ENCODE results near the gene PTPRA. TPM values are rescaled to one million over a fixed set of nuclear protein-coding genes. Genes with fewer than 3 reads are reported as not detected.

PTPRA gene
- total and polyA plus RNA-seq, 2 donors (not counting 3 experiments of a cell fraction or from before 2014, with no cell fraction given): 43.2 to 53.4 TPM

GRCh38 chr20:2851086-2851485 is 22.2 kb upstream of the PTPRA start:
- Histone ChIP-seq H3K27me3 (ENCODE audit: control insufficient read depth in 2 of 2, insufficient read depth in 2 of 2, low read length in 2 of 2) (no peaks in the 10 kb centered on the region), H3K4me3 (replicated peaks in 1 of 3; ENCODE audit: insufficient read depth in 1 of 3, low read depth in 1 of 3, low read length in 3 of 3) (no peak overlapping the region), H3K4me2 (ENCODE audit: insufficient read depth, low read length) (no peak overlapping the region), H3K36me3 (ENCODE audit: control insufficient read depth in 2 of 2, extremely low read depth in 1 of 2, insufficient read depth in 2 of 2, low read length in 2 of 2) (no peaks in the 10 kb centered on the region), H2AFZ (ENCODE audit: low read depth, low read length) (no peak overlapping the region), H3K79me2 (ENCODE audit: control insufficient read depth, insufficient read depth, low read length) (no peaks in the 10 kb centered on the region), H3K27ac (ENCODE audit: insufficient read depth, low read depth, low read length) (no peak overlapping the region), H3K9ac (replicated peaks; ENCODE audit: extremely low read depth, insufficient read depth, low read length) (no peak overlapping the region), H3K4me1 (ENCODE audit: control insufficient read depth, extremely low read depth, insufficient read depth, low read length) (no peaks in the 10 kb centered on the region), H4K20me1 (replicated peaks; ENCODE audit: control insufficient read depth, extremely low read depth, insufficient read depth, low read length) (no peaks in the 10 kb centered on the region), H3K9me3 (replicated peaks; ENCODE audit: control insufficient read depth, insufficient read depth, low read length) (no peaks in the 10 kb centered on the region), H3K9me1 (replicated peaks; ENCODE audit: control insufficient read depth, extremely low read depth, insufficient read depth, low read length) (no peaks in the 10 kb centered on the region)
- intact Hi-C loops (cut with micrococcal nuclease) (no loop called here), dilution Hi-C loops (cut with MboI; ENCODE audit: extremely low pct_ligation_motif_present, low sequenced_read_pairs) (no loop called here)
- no TSS peak for BruUV-seq (replicated peaks)
- POLR2A ChIA-PET: no interaction called here
- no peak for FAIRE-seq
- TF ChIP-seq POLR2AphosphoS5 (IDR thresholded peaks at IDR 0.05; ENCODE audit: insufficient read depth, low read depth, low read length) (no peak), MYC (IDR thresholded peaks at IDR 0.05; ENCODE audit: low read depth, low read length) (no peak), FOS (IDR thresholded peaks at IDR 0.05; ENCODE audit: borderline replicate concordance, insufficient read depth, low read length) (no peak), JUN (IDR thresholded peaks at IDR 0.05; ENCODE audit: borderline replicate concordance, insufficient read depth, insufficient read length, low read depth) (no peak), GATA2 (IDR thresholded peaks at IDR 0.05; ENCODE audit: insufficient read depth, insufficient read length, low read depth, low read length) (no peak), EZH2 (IDR thresholded peaks at IDR 0.05; ENCODE audit: borderline replicate concordance, low read depth, low read length, severe bottlenecking) (no peak)
- CTCF ChIA-PET: interaction anchor here (0.6 to 5.5 kb wide), 12 partner anchors 7 to 162 kb away, joined by 3 to 171 read pairs (median 6); partner anchors contain the start of genes PCED1A, TMEM239 and VPS16
- DNase-seq (ENCODE audit: low read depth, low spot score): no peak

GRCh38 chr20:2858591-2858990 is 14.7 kb upstream of the PTPRA start:
- ChIA-PET CTCF (interaction anchor here (0.8 to 1.9 kb wide), 2 partner anchors 90 to 105 kb away, joined by 4 to 7 read pairs; no protein-coding TSS in a partner anchor), POLR2A (no interaction called here)
- no TSS peak for BruUV-seq (replicated peaks)
- H3K4me1 ChIP-seq (ENCODE audit: control insufficient read depth, extremely low read depth, insufficient read depth, low read length): no peaks in the 10 kb centered on the region
- H3K4me2 ChIP-seq (ENCODE audit: insufficient read depth, low read length): no peak overlapping the region
- H3K79me2 ChIP-seq (ENCODE audit: control insufficient read depth, insufficient read depth, low read length): no peaks in the 10 kb centered on the region
- no peaks in the 10 kb centered on the region for H3K9me1 ChIP-seq (replicated peaks; ENCODE audit: control insufficient read depth, extremely low read depth, insufficient read depth, low read length)
- H3K36me3 ChIP-seq (ENCODE audit: control insufficient read depth in 2 of 2, extremely low read depth in 1 of 2, insufficient read depth in 2 of 2, low read length in 2 of 2): peaks cover 0 to 17% of the 10 kb centered on the region in 2 experiments
- FAIRE-seq (no peak), DNase-seq (ENCODE audit: low read depth, low spot score) (no peak)
- TF ChIP-seq, protein P1, sequence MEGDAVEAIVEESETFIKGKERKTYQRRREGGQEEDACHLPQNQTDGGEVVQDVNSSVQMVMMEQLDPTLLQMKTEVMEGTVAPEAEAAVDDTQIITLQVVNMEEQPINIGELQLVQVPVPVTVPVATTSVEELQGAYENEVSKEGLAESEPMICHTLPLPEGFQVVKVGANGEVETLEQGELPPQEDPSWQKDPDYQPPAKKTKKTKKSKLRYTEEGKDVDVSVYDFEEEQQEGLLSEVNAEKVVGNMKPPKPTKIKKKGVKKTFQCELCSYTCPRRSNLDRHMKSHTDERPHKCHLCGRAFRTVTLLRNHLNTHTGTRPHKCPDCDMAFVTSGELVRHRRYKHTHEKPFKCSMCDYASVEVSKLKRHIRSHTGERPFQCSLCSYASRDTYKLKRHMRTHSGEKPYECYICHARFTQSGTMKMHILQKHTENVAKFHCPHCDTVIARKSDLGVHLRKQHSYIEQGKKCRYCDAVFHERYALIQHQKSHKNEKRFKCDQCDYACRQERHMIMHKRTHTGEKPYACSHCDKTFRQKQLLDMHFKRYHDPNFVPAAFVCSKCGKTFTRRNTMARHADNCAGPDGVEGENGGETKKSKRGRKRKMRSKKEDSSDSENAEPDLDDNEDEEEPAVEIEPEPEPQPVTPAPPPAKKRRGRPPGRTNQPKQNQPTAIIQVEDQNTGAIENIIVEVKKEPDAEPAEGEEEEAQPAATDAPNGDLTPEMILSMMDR (IDR thresholded peaks at IDR 0.05; ENCODE audit: extremely low read depth in 1 of 2, insufficient read depth in 1 of 2, low read depth in 1 of 2, low read length in 2 of 2): no peak
- TF ChIP-seq POLR2A (IDR thresholded peaks at IDR 0.05; ENCODE audit: low read depth, low read length) (no peak), EZH2 (IDR thresholded peaks at IDR 0.05; ENCODE audit: borderline replicate concordance, low read depth, low read length, severe bottlenecking) (no peak), POLR2AphosphoS5 (IDR thresholded peaks at IDR 0.05; ENCODE audit: insufficient read depth, low read depth, low read length) (no peak), GATA2 (IDR thresholded peaks at IDR 0.05; ENCODE audit: insufficient read depth, insufficient read length, low read depth, low read length) (no peak), FOS (IDR thresholded peaks at IDR 0.05; ENCODE audit: borderline replicate concordance, insufficient read depth, low read length) (no peak), JUN (IDR thresholded peaks at IDR 0.05; ENCODE audit: borderline replicate concordance, insufficient read depth, insufficient read length, low read depth) (no peak), MYC (IDR thresholded peaks at IDR 0.05; ENCODE audit: low read depth, low read length) (no peak)
- TF ChIP-seq, protein P2, sequence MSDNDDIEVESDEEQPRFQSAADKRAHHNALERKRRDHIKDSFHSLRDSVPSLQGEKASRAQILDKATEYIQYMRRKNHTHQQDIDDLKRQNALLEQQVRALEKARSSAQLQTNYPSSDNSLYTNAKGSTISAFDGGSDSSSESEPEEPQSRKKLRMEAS (IDR thresholded peaks at IDR 0.05; ENCODE audit: insufficient read depth, insufficient read length): no peak
- H3K27ac ChIP-seq (ENCODE audit: insufficient read depth, low read depth, low read length): no peak overlapping the region
- H3K27me3 ChIP-seq (ENCODE audit: control insufficient read depth in 2 of 2, insufficient read depth in 2 of 2, low read length in 2 of 2): no peaks in the 10 kb centered on the region
- no peak overlapping the region for H3K9ac ChIP-seq (replicated peaks; ENCODE audit: extremely low read depth, insufficient read depth, low read length)
- H3K9me3 ChIP-seq (replicated peaks; ENCODE audit: control insufficient read depth, insufficient read depth, low read length): no peaks in the 10 kb centered on the region
- intact Hi-C loops (cut with micrococcal nuclease): no loop called here
- dilution Hi-C loops (cut with MboI; ENCODE audit: extremely low pct_ligation_motif_present, low sequenced_read_pairs): no loop called here
- H2AFZ ChIP-seq (ENCODE audit: low read depth, low read length): no peak overlapping the region
- H3K4me3 ChIP-seq (replicated peaks in 1 of 3; ENCODE audit: insufficient read depth in 1 of 3, low read depth in 1 of 3, low read length in 3 of 3): no peak overlapping the region
- no peaks in the 10 kb centered on the region for H4K20me1 ChIP-seq (replicated peaks; ENCODE audit: control insufficient read depth, extremely low read depth, insufficient read depth, low read length)

Measured in endothelial cell of umbilical vein (primary cell).